ENCODE results near the gene PPARG. TPM values are rescaled to one million over a fixed set of nuclear protein-coding genes. Genes with fewer than 3 reads are reported as not detected.

Gene PPARG
- total RNA-seq, 1 experiment from 2014 or later, result 7.1 TPM

DNA sequence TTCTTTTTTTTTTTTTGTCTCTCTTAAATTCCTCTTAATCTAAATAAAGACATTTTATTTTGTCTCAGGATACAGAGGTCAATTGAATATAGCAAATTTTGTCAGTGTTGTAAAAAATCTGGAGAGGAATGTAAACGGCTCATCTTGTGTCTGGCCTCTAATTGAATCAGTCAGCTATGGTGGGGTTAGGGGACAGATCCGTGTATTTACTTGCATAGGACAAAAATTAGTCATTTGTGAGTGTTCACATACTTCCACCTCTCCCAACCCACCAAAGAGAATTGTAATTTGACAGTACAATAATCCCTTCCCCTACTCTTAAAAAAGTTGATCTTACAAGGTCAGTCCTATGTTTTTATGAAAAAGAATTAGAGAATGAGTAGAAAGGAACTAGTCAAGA is 18.3 kb downstream of the PPARG start:
- CTCF ChIA-PET, result interaction anchor here (0.6 kb wide), 1 partner anchor 94 kb away, joined by 3 read pairs; no protein-coding TSS in a partner anchor
- H3K4me1 Mint-ChIP-seq (ENCODE audit: insufficient read depth, unreplicated experiment), result peaks cover 17% of the 10 kb centered on the region
- POLR2A ChIA-PET, result no interaction called here
- H3K36me3 Mint-ChIP-seq (ENCODE audit: insufficient read depth, unreplicated experiment), result peaks cover 5% of the 10 kb centered on the region
- no peak for DNase-seq (ENCODE audit: unreplicated experiment)
- TF ChIP-seq, protein P1, sequence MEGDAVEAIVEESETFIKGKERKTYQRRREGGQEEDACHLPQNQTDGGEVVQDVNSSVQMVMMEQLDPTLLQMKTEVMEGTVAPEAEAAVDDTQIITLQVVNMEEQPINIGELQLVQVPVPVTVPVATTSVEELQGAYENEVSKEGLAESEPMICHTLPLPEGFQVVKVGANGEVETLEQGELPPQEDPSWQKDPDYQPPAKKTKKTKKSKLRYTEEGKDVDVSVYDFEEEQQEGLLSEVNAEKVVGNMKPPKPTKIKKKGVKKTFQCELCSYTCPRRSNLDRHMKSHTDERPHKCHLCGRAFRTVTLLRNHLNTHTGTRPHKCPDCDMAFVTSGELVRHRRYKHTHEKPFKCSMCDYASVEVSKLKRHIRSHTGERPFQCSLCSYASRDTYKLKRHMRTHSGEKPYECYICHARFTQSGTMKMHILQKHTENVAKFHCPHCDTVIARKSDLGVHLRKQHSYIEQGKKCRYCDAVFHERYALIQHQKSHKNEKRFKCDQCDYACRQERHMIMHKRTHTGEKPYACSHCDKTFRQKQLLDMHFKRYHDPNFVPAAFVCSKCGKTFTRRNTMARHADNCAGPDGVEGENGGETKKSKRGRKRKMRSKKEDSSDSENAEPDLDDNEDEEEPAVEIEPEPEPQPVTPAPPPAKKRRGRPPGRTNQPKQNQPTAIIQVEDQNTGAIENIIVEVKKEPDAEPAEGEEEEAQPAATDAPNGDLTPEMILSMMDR (IDR thresholded peaks at IDR 0.05; ENCODE audit: unreplicated experiment), result no peak
- peak overlapping the region; percentile 1 for H3K27ac Mint-ChIP-seq (ENCODE audit: low read depth, unreplicated experiment)
- H3K9me3 Mint-ChIP-seq (ENCODE audit: unreplicated experiment), result peaks cover 11% of the 10 kb centered on the region
- no peaks in the 10 kb centered on the region for H3K27me3 Mint-ChIP-seq (ENCODE audit: insufficient read depth, unreplicated experiment)
- intact Hi-C loops (cut with micrococcal nuclease), result no loop called here
- no peak overlapping the region for H3K4me3 Mint-ChIP-seq (ENCODE audit: unreplicated experiment)
- BruUV-seq (replicated peaks), result no TSS peak

DNA sequence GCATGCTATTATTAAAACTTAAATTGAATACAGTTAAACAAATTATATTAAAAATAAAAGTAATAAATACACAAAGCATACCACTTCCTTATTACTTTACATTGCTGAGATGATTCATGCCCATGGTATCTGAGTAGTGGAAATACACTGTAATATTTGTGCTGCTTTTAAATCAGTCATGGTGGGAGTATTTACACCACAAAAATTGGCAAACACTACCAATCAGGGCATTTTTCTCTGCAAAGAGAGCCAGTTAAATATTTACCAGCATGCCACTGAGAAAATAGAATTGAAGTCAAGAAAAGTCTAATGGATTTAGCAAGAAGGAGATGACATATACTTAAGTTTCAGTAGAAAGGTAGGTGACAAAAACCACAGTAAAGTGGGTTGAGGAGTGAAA is 19.6 kb downstream of the PPARG start:
- H3K27ac Mint-ChIP-seq (ENCODE audit: low read depth, unreplicated experiment), result no peak overlapping the region
- H3K27me3 Mint-ChIP-seq (ENCODE audit: insufficient read depth, unreplicated experiment), result no peaks in the 10 kb centered on the region
- BruUV-seq (replicated peaks), result no TSS peak
- CTCF ChIA-PET, result no interaction called here
- H3K4me3 Mint-ChIP-seq (ENCODE audit: unreplicated experiment), result no peak overlapping the region
- DNase-seq (ENCODE audit: unreplicated experiment), result peak; percentile 58
- H3K36me3 Mint-ChIP-seq (ENCODE audit: insufficient read depth, unreplicated experiment), result peaks cover 5% of the 10 kb centered on the region
- H3K4me1 Mint-ChIP-seq (ENCODE audit: insufficient read depth, unreplicated experiment), result peaks cover 18% of the 10 kb centered on the region
- H3K9me3 Mint-ChIP-seq (ENCODE audit: unreplicated experiment), result peaks cover 11% of the 10 kb centered on the region
- TF ChIP-seq, protein P1 (IDR thresholded peaks at IDR 0.05; ENCODE audit: unreplicated experiment), result no peak
- intact Hi-C loops (cut with micrococcal nuclease), result no loop called here
- POLR2A ChIA-PET, result no interaction called here

DNA sequence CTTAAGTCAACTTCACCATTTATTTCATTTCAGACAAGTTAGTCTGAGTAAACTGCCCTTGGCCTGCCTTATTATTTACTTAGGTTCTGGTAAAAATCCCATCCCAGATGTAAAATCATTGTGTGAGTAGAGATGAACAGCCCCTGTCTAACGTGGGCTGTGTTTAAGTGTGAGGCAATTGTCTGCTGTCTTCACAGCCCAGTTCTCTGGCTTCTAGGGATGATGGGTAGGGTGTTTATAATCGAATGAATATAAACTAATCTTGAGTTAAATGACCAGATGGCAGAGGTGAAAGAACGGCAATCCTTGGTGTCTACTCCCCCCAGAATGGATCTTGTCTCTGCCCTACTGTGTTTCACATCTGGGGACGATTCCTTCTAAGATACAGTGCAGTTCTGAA is 20.8 kb downstream of the PPARG start:
- Mint-ChIP-seq H3K36me3 (ENCODE audit: insufficient read depth, unreplicated experiment) (peaks cover 5% of the 10 kb centered on the region), H3K4me1 (ENCODE audit: insufficient read depth, unreplicated experiment) (peaks cover 18% of the 10 kb centered on the region), H3K9me3 (ENCODE audit: unreplicated experiment) (peaks cover 11% of the 10 kb centered on the region), H3K4me3 (ENCODE audit: unreplicated experiment) (no peak overlapping the region), H3K27ac (ENCODE audit: low read depth, unreplicated experiment) (no peak overlapping the region), H3K27me3 (ENCODE audit: insufficient read depth, unreplicated experiment) (no peaks in the 10 kb centered on the region)
- CTCF ChIA-PET, result no interaction called here
- no peak for DNase-seq (ENCODE audit: unreplicated experiment)
- POLR2A ChIA-PET, result no interaction called here
- intact Hi-C loops (cut with micrococcal nuclease), result no loop called here
- TF ChIP-seq, protein P1 (IDR thresholded peaks at IDR 0.05; ENCODE audit: unreplicated experiment), result no peak
- BruUV-seq (replicated peaks), result no TSS peak

DNA sequence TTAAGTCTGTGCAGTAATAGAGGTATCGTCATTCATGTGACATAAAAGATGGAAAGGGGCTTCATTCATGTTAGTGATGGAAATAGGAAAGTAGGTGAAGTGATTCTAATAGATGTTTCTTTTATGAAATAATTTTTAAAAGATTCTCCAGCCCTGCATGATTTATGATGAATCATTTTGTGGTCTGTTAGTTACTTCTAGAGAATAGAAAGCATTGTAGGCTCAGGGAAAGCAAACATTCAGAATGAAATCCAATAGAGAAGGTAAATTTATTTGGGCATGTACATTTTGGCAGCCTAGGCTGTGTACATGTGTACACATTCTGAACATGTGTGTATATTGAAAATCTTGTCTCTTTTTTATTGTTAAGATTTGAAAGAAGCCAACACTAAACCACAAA is 23.1 kb downstream of the PPARG start:
- no TSS peak for BruUV-seq (replicated peaks)
- no peak overlapping the region for H3K4me3 Mint-ChIP-seq (ENCODE audit: unreplicated experiment)
- ChIA-PET POLR2A (interaction anchor here (1.0 kb wide), 1 partner anchor 28 kb away, joined by 3 read pairs; no protein-coding TSS in a partner anchor), CTCF (no interaction called here)
- H3K4me1 Mint-ChIP-seq (ENCODE audit: insufficient read depth, unreplicated experiment), result peaks cover 18% of the 10 kb centered on the region
- no peak overlapping the region for H3K27ac Mint-ChIP-seq (ENCODE audit: low read depth, unreplicated experiment)
- peaks cover 5% of the 10 kb centered on the region for H3K36me3 Mint-ChIP-seq (ENCODE audit: insufficient read depth, unreplicated experiment)
- intact Hi-C loops (cut with micrococcal nuclease), result no loop called here
- no peaks in the 10 kb centered on the region for H3K27me3 Mint-ChIP-seq (ENCODE audit: insufficient read depth, unreplicated experiment)
- DNase-seq (ENCODE audit: unreplicated experiment), result no peak
- peaks cover 11% of the 10 kb centered on the region for H3K9me3 Mint-ChIP-seq (ENCODE audit: unreplicated experiment)
- TF ChIP-seq, protein P1 (IDR thresholded peaks at IDR 0.05; ENCODE audit: unreplicated experiment), result no peak

Data from MCF 10A (cell line).